HUES6 (cell line): ENCODE measurements around the gene LRRC25.
A peak's percentile ranks its signal among the peaks of the same experiment; 100 is the strongest.
"Not testable (repeated sequence)": the region's sequence is repeated elsewhere in the genome, so short reads cannot be mapped to it uniquely, and the experiment has no call there.

Experiments
- H3K27ac ChIP-seq: 2 replicates; pipeline ENCODE4 v1.7.0; 2013; ENCODE audit warnings: low read depth, mild to moderate bottlenecking, low read length, inconsistent platforms
- H3K27me3 ChIP-seq: 2 replicates; pipeline ENCODE4 v1.6.1; 2013; ENCODE audit warnings: low read length; ENCODE audit not compliant: control insufficient read depth, insufficient read depth
- H3K36me3 ChIP-seq: 2 replicates; pipeline ENCODE4 v1.6.1; 2013; ENCODE audit warnings: low read length; ENCODE audit not compliant: control insufficient read depth, insufficient read depth
- H3K4me1 ChIP-seq: 2 replicates; pipeline ENCODE4 v1.6.1; 2013; ENCODE audit warnings: low read length; ENCODE audit not compliant: control insufficient read depth, insufficient read depth
- H3K4me3 ChIP-seq: 2 replicates; pipeline ENCODE4 v1.5.1; 2013; ENCODE audit warnings: low read depth, low read length
- H3K9ac ChIP-seq: one replicate; pipeline ENCODE4 v1.6.1; 2013; ENCODE audit warnings: mild to moderate bottlenecking, low read length
- H3K9me3 ChIP-seq: 2 replicates; pipeline ENCODE4 v1.6.1; 2013; ENCODE audit warnings: low read depth, low read length; ENCODE audit not compliant: control insufficient read depth, insufficient read depth

The LRRC25 gene

GRCh38 chr19:18349524-18350128, 47.8 kb downstream of the LRRC25 start:
- H3K4me3 ChIP-seq, result no peak overlapping the region
- no peaks in the 10 kb centered on the region for H3K9me3 ChIP-seq
- H3K27ac ChIP-seq, result no peak overlapping the region
- H3K27me3 ChIP-seq, result no peaks in the 10 kb centered on the region
- H3K36me3 ChIP-seq, result 0 out of 2 replicates have a peak, but pooled peaks cover 5% of the 10 kb centered on the region
- no peak overlapping the region for H3K9ac ChIP-seq
- peaks cover 8% of the 10 kb centered on the region for H3K4me1 ChIP-seq

- not testable (repeated sequence) for H3K27me3 ChIP-seq, H3K9me3 ChIP-seq, H3K27ac ChIP-seq, H3K36me3 ChIP-seq, H3K9ac ChIP-seq, H3K4me3 ChIP-seq
- peaks cover 16% of the 10 kb centered on the region for H3K4me1 ChIP-seq
Measured at GRCh38 chr19:18348818-18349339, 48.5 kb downstream of the LRRC25 start.

- H3K36me3 ChIP-seq, result peaks cover 4% of the 10 kb centered on the region; the same call in 1 of the 2 replicates
- no peaks in the 10 kb centered on the region for H3K27me3 ChIP-seq
- no peaks in the 10 kb centered on the region for H3K9me3 ChIP-seq
- H3K4me3 ChIP-seq, result no peak overlapping the region
- H3K9ac ChIP-seq, result no peak overlapping the region
- peaks cover 17% of the 10 kb centered on the region for H3K4me1 ChIP-seq
- no peak overlapping the region for H3K27ac ChIP-seq
Measured at GRCh38 chr19:18348171-18348570, 49.3 kb downstream of the LRRC25 start.

GRCh38 chr19:18346091-18346490, 51.3 kb downstream of the LRRC25 start:
- Histone ChIP-seq H3K4me1 (peaks cover 23% of the 10 kb centered on the region), H3K36me3 (peaks cover 6% of the 10 kb centered on the region; the same call in 1 of the 2 replicates), H3K27ac (no peak overlapping the region), H3K9ac (no peak overlapping the region), H3K27me3 (no peaks in the 10 kb centered on the region), H3K4me3 (no peak overlapping the region), H3K9me3 (no peaks in the 10 kb centered on the region)

GRCh38 chr19:18345296-18345695, 52.1 kb downstream of the LRRC25 start:
- Histone ChIP-seq H3K36me3 (peaks cover 6% of the 10 kb centered on the region; the same call in 1 of the 2 replicates), H3K4me1 (peaks cover 25% of the 10 kb centered on the region)

GRCh38 chr19:18344582-18344950, 52.9 kb downstream of the LRRC25 start:
- H3K9ac ChIP-seq, result peak overlapping the region; percentile 17
- peaks cover 6% of the 10 kb centered on the region; the same call in 1 of the 2 replicates for H3K36me3 ChIP-seq

More at GRCh38 chr19:18345296-18345695, 52.1 kb downstream of the LRRC25 start:
- Histone ChIP-seq H3K9ac (peak overlapping the region; percentile 17), H3K4me3 (no peak overlapping the region), H3K9me3 (no peaks in the 10 kb centered on the region), H3K27ac (peak overlapping the region; percentile 13; the same call in 1 of the 2 replicates), H3K27me3 (no peaks in the 10 kb centered on the region)

GRCh38 chr19:18342090-18342632, 55.3 kb downstream of the LRRC25 start:
- Histone ChIP-seq H3K36me3 (peaks cover 6% of the 10 kb centered on the region; the same call in 1 of the 2 replicates), H3K9me3 (no peaks in the 10 kb centered on the region), H3K4me3 (no peak overlapping the region), H3K4me1 (peaks cover 30% of the 10 kb centered on the region), H3K9ac (no peak overlapping the region), H3K27me3 (no peaks in the 10 kb centered on the region), H3K27ac (no peak overlapping the region)

More at GRCh38 chr19:18344582-18344950, 52.9 kb downstream of the LRRC25 start:
- H3K27ac ChIP-seq, result peak overlapping the region; percentile 13; the same call in 1 of the 2 replicates
- H3K27me3 ChIP-seq, result no peaks in the 10 kb centered on the region
- H3K4me3 ChIP-seq, result no peak overlapping the region
- no peaks in the 10 kb centered on the region for H3K9me3 ChIP-seq
- H3K4me1 ChIP-seq, result peaks cover 30% of the 10 kb centered on the region
